CD4-positive, alpha-beta T cell (primary cell): ENCODE measurements around the gene CACNA1G. TPM values are rescaled to one million over a fixed set of nuclear protein-coding genes. Genes with fewer than 3 reads are reported as not detected.

Source experiments
- ATAC-seq: fragments of 200-7000 bp; cut with Tn5 transposase; one replicate; pipeline ENCODE4 v1.10.0; 2022; ENCODE audit warnings: mild to moderate bottlenecking; ENCODE audit not compliant: poor library complexity
- CTCF ChIA-PET: fragments of 350-600 bp; sonication (Branson Sonifier 250); formaldehyde crosslinking; loops from one replicate; lab custom pipeline; 2021; ENCODE audit warnings: antibody characterized with exemption, inconsistent platforms; lab: Charles Lee
- POLR2A ChIA-PET: fragments of 350-600 bp; sonication (Branson Sonifier 250); formaldehyde crosslinking; loops from one replicate; lab custom pipeline; 2021; ENCODE audit warnings: antibody characterized with exemption, inconsistent platforms; lab: Charles Lee
- DNase-seq, 14 experiments: peaks; one replicate each; pipeline ENCODE4 v3.0.0-alpha.2; 2013 to 2020; ENCODE audit warnings: mixed read lengths in 2 of 14
- H3K27ac ChIP-seq, 2 donors: one replicate each; pipeline versions ENCODE4 v1.5.1 to v1.7.0; 2013; ENCODE audit warnings: low read length in 2 of 2, low read depth in 1 of 2, mild to moderate bottlenecking in 1 of 2
- H3K27me3 ChIP-seq, 2 experiments: 1 replicate in 1 of 2; 2 replicates in 1 of 2; pipeline versions ENCODE4 v1.6.1 to v1.7.0; 2013; ENCODE audit warnings: low read length in 2 of 2, control low read depth in 1 of 2, mild to moderate bottlenecking in 1 of 2, moderate library complexity in 1 of 2; ENCODE audit not compliant: insufficient read depth in 2 of 2, control insufficient read depth in 1 of 2
- H3K36me3 ChIP-seq: one replicate; pipeline ENCODE4 v1.6.1; 2013; ENCODE audit warnings: low read length, control low read depth; ENCODE audit not compliant: insufficient read depth
- H3K4me1 ChIP-seq: one replicate; pipeline ENCODE4 v1.6.1; 2013; ENCODE audit warnings: low read length, control low read depth; ENCODE audit not compliant: insufficient read depth
- H3K4me3 ChIP-seq: one replicate; pipeline ENCODE4 v1.5.1; 2013; ENCODE audit warnings: mild to moderate bottlenecking, low read length, moderate library complexity
- H3K9me3 ChIP-seq, 2 experiments: 1 replicate in 1 of 2; 2 replicates in 1 of 2; pipeline versions ENCODE4 v1.6.1 to v1.7.0; 2013; ENCODE audit warnings: low read length in 2 of 2, mild to moderate bottlenecking in 2 of 2, control low read depth in 1 of 2, moderate library complexity in 1 of 2; ENCODE audit not compliant: control insufficient read depth in 1 of 2, insufficient read depth in 1 of 2
- H3K27ac Mint-ChIP-seq: one replicate; pipeline ENCODE4 v1.8.0; 2020; ENCODE audit warnings: mixed read lengths
- H3K27me3 Mint-ChIP-seq: one replicate; pipeline ENCODE4 v1.8.0; 2021; ENCODE audit warnings: mixed read lengths
- H3K36me3 Mint-ChIP-seq: one replicate; pipeline ENCODE4 v1.8.0; 2021; ENCODE audit warnings: low read depth, mixed read lengths
- H3K4me1 Mint-ChIP-seq: one replicate; pipeline ENCODE4 v1.8.0; 2021; ENCODE audit warnings: low read depth, mixed read lengths
- H3K4me3 Mint-ChIP-seq: one replicate; pipeline ENCODE4 v1.8.0; 2020; ENCODE audit warnings: mild to moderate bottlenecking, mixed read lengths
- H3K9me3 Mint-ChIP-seq: one replicate; pipeline ENCODE4 v1.8.0; 2020; ENCODE audit warnings: mixed read lengths
- intact Hi-C, 2 experiments: fragments of 100-400 bp; cut with DNase I in 1 of 2; cut with micrococcal nuclease in 1 of 2; formaldehyde crosslinking; loops; one replicate each; pipeline versions ENCODE4 v1.15.1 to v1.9.0; 2023 to 2025; cut with DNase I, micrococcal nuclease
- total RNA-seq, 174 experiments: library from RNA in 2 of 174; stranded (reverse) in 2 of 174; gene quantifications; one replicate each; pipeline ENCODE4 v1.2.3 and lab custom pipeline; 2021 to 2026
- TF ChIP-seq, protein P1 (sequence below): fragments of 200-600 bp; IDR thresholded peaks from one replicate; pipeline ENCODE4 v1.8.0; 2022; ENCODE audit warnings: antibody characterized with exemption, mild to moderate bottlenecking

Gene CACNA1G
- total RNA-seq, 2 experiments from 2014 or later = not detected

DNA sequence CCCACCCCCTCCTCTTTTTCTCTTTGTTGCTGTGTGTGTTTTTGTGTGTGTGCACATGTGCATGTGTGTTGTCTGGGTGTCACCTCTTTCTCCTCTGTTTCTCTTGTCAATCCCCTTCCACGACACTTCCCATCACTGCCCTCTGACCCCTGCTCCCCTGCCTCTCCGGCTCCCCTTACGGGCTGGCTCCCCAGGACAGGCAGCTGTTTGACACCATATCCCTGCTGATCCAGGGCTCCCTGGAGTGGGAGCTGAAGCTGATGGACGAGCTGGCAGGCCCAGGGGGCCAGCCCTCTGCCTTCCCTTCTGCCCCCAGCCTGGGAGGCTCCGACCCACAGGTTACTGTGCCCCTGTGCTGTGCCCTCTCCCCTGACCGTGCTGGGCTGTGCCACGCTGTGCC is 59.0 kb downstream of the CACNA1G start:
- intact Hi-C loops = no loop called here
- no peaks in the 10 kb centered on the region for H3K4me1 ChIP-seq
- Mint-ChIP-seq H3K4me1 (no peaks in the 10 kb centered on the region), H3K9me3 (no peaks in the 10 kb centered on the region), H3K27ac (no peak overlapping the region), H3K36me3 (no peaks in the 10 kb centered on the region), H3K27me3 (peaks cover 7% of the 10 kb centered on the region), H3K4me3 (no peak overlapping the region)
- ATAC-seq (no peak), DNase-seq (no peak)
- CTCF ChIA-PET = interaction anchor here (0.7 kb wide), 1 partner anchor 86 kb away, joined by 3 read pairs; no protein-coding TSS in a partner anchor
- peaks cover 0 to 8% of the 10 kb centered on the region in 2 experiments for H3K27me3 ChIP-seq
- POLR2A ChIA-PET = interaction anchor here (0.7 kb wide), 1 partner anchor 22 kb away, joined by 3 read pairs; no protein-coding TSS in a partner anchor
- no peaks in the 10 kb centered on the region for H3K9me3 ChIP-seq
- TF ChIP-seq, protein P1, sequence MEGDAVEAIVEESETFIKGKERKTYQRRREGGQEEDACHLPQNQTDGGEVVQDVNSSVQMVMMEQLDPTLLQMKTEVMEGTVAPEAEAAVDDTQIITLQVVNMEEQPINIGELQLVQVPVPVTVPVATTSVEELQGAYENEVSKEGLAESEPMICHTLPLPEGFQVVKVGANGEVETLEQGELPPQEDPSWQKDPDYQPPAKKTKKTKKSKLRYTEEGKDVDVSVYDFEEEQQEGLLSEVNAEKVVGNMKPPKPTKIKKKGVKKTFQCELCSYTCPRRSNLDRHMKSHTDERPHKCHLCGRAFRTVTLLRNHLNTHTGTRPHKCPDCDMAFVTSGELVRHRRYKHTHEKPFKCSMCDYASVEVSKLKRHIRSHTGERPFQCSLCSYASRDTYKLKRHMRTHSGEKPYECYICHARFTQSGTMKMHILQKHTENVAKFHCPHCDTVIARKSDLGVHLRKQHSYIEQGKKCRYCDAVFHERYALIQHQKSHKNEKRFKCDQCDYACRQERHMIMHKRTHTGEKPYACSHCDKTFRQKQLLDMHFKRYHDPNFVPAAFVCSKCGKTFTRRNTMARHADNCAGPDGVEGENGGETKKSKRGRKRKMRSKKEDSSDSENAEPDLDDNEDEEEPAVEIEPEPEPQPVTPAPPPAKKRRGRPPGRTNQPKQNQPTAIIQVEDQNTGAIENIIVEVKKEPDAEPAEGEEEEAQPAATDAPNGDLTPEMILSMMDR = no peak
- H3K4me3 ChIP-seq = no peak overlapping the region
- H3K27ac ChIP-seq = no peak overlapping the region
- no peaks in the 10 kb centered on the region for H3K36me3 ChIP-seq

DNA sequence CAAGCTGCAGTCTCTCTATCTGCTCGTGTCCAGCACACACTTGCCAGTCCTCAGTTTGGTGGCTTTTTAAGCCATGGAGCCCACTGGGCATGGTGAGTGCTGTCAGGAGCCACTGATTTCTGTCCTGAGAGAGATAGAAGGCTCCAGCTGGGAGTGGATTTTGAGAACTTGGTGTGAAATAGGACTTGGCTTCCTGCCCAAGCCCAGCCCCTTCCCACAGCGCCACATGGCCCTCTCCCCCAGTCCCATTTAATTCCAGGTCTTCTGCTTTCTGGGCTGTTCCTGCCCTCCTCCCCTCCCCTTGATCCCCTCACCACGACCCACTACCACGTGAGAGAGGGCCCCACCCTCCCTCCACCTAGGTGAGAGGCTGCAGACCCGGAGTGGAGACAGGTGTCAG is 59.7 kb downstream of the CACNA1G start:
- no peaks in the 10 kb centered on the region for H3K9me3 ChIP-seq
- Mint-ChIP-seq H3K27me3 (peaks cover 11% of the 10 kb centered on the region), H3K36me3 (no peaks in the 10 kb centered on the region), H3K4me1 (no peaks in the 10 kb centered on the region), H3K4me3 (no peak overlapping the region), H3K27ac (no peak overlapping the region), H3K9me3 (no peaks in the 10 kb centered on the region)
- TF ChIP-seq, protein P1 = no peak
- no peaks in the 10 kb centered on the region for H3K36me3 ChIP-seq
- peaks cover 0 to 8% of the 10 kb centered on the region in 2 experiments for H3K27me3 ChIP-seq
- DNase-seq (no peak), ATAC-seq (no peak)
- H3K4me1 ChIP-seq = no peaks in the 10 kb centered on the region
- intact Hi-C loops = no loop called here
- CTCF ChIA-PET = interaction anchor here (0.7 kb wide), 1 partner anchor 86 kb away, joined by 3 read pairs; no protein-coding TSS in a partner anchor
- H3K27ac ChIP-seq = no peak overlapping the region
- POLR2A ChIA-PET = interaction anchor here (0.7 kb wide), 1 partner anchor 23 kb away, joined by 3 read pairs; no protein-coding TSS in a partner anchor
- H3K4me3 ChIP-seq = no peak overlapping the region

DNA sequence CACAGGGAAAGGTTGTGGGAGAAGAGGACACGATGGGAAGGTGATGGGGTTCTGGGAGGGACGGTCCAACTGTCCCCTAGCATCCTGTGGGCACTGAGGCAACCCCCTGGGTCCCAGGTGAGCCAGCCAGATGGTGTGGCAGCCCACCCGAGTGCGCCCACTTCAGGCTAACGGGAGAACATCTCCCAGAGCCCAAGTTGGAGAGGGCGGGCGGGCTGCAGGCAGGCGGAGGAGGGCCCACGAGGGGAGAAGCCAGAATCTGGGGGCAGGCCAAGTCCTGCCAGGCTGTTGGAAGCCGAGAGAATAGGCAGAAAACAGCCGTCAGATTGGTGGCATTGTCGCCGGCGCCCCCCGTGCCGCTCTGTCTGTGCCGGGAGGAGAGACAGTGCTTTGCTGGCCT is 60.3 kb downstream of the CACNA1G start:
- H3K4me1 ChIP-seq = peaks cover 2% of the 10 kb centered on the region
- H3K4me3 Mint-ChIP-seq = no peak overlapping the region
- DNase-seq (no peak), ATAC-seq (no peak)
- ChIA-PET POLR2A (no interaction called here), CTCF (no interaction called here)
- H3K9me3 ChIP-seq = no peaks in the 10 kb centered on the region
- H3K27ac Mint-ChIP-seq = no peak overlapping the region
- H3K27me3 Mint-ChIP-seq = peaks cover 17% of the 10 kb centered on the region
- intact Hi-C loops = no loop called here
- H3K27ac ChIP-seq = no peak overlapping the region
- H3K27me3 ChIP-seq = peaks cover under 1 to 8% of the 10 kb centered on the region in 2 experiments
- H3K4me3 ChIP-seq = no peak overlapping the region
- no peaks in the 10 kb centered on the region for H3K9me3 Mint-ChIP-seq
- TF ChIP-seq, protein P1 = no peak
- no peaks in the 10 kb centered on the region for H3K4me1 Mint-ChIP-seq
- no peaks in the 10 kb centered on the region for H3K36me3 Mint-ChIP-seq
- H3K36me3 ChIP-seq = no peaks in the 10 kb centered on the region
